SK-N-SH treated with all-trans-retinoic acid at 6 μM for 48 hours (cell line): ENCODE measurements around the gene MPZL3.

Source experiments
- ARNTL ChIP-seq: fragments of 450-650 bp; formaldehyde crosslinking; IDR thresholded peaks from 2 replicates; pipeline ENCODE4 v1.5.0; 2020; ENCODE audit warnings: low read depth, mild to moderate bottlenecking, moderate library complexity, borderline replicate concordance
- ESRRG ChIP-seq: fragments of 250-450 bp; sonication (Bioruptor Pico); IDR thresholded peaks from 2 replicates; pipeline ENCODE4 v1.6.1; 2021; ENCODE audit warnings: mild to moderate bottlenecking
- GLIS3 ChIP-seq: fragments of 250-450 bp; sonication (Bioruptor Pico); IDR thresholded peaks from 2 replicates; pipeline ENCODE4 v1.5.0; 2020; ENCODE audit warnings: mild to moderate bottlenecking, moderate library complexity
- PPARA ChIP-seq: fragments of 250-450 bp; sonication (Bioruptor Pico); IDR thresholded peaks from 2 replicates; pipeline ENCODE4 v1.5.0; 2020; ENCODE audit warnings: mild to moderate bottlenecking, borderline replicate concordance
- TSHZ2 ChIP-seq: fragments of 250-450 bp; sonication (Bioruptor Pico); IDR thresholded peaks from 2 replicates; pipeline ENCODE4 v1.5.0; 2020; ENCODE audit warnings: mild to moderate bottlenecking, moderate library complexity
- ZFP30 ChIP-seq: fragments of 450-650 bp; formaldehyde crosslinking; IDR thresholded peaks from 2 replicates; pipeline ENCODE4 v1.5.0; 2022; ENCODE audit warnings: mild to moderate bottlenecking, moderate library complexity

DNA sequence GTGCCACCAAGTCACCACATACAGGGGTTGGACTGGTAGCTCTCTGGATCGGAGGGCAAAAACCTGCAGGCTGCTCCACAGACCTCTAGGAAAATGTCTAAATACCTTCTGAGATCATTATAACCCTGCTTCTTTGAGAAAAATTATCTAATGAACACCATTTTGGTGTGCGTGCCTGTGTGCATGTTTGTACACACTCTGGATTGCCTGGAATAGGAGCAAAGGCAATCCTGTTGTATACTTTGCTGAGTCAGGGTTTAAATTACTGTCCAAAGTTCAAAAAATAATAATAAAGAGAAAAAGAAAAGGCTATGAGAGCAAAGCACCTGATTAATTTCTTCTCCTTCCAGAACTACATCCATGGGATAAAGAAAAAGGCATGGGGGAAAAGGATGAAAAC lies 38.4 kb downstream of the MPZL3 start:
- TF ChIP-seq ZFP30 (no peak), ESRRG (no peak), ARNTL (CRISPR knock-in tag) (no peak), TSHZ2 (no peak), GLIS3 (CRISPR knock-in tag) (no peak), PPARA (CRISPR knock-in tag) (no peak)
